Calu3 (cell line): ENCODE measurements around the gene SLC38A1. TPM values are rescaled to one million over a fixed set of nuclear protein-coding genes. Genes with fewer than 3 reads are reported as not detected.

Source experiments
- BruUV-seq: library from RNA; stranded (reverse); fragments of 400-500 nt; replicated peaks from 2 replicates; lab custom pipeline; 2021; lab: Mats Ljungman, UMichigan
- CTCF ChIA-PET: fragments of 300-600 bp; sonication (Branson Sonifier 250); formaldehyde crosslinking; loops from one replicate; lab custom pipeline; 2022; ENCODE audit warnings: antibody characterized with exemption; lab: Charles Lee
- DNase-seq: peaks from one replicate; pipeline ENCODE4 v3.0.0; 2022
- H3K27ac Mint-ChIP-seq: one replicate; pipeline ENCODE4 v1.8.0; 2022; ENCODE audit warnings: mixed read lengths; ENCODE audit not compliant: unreplicated experiment
- H3K27me3 Mint-ChIP-seq: one replicate; pipeline ENCODE4 v1.8.0; 2022; ENCODE audit warnings: mixed read lengths; ENCODE audit not compliant: unreplicated experiment
- H3K36me3 Mint-ChIP-seq: one replicate; pipeline ENCODE4 v1.8.0; 2022; ENCODE audit warnings: mild to moderate bottlenecking, moderate library complexity, mixed read lengths; ENCODE audit not compliant: insufficient read depth, unreplicated experiment
- H3K4me1 Mint-ChIP-seq: one replicate; pipeline ENCODE4 v1.8.0; 2022; ENCODE audit warnings: mild to moderate bottlenecking, low read depth, mixed read lengths; ENCODE audit not compliant: unreplicated experiment
- H3K4me3 Mint-ChIP-seq: one replicate; pipeline ENCODE4 v1.8.0; 2022; ENCODE audit warnings: mild to moderate bottlenecking, low read depth, moderate library complexity, mixed read lengths; ENCODE audit not compliant: unreplicated experiment
- H3K9me3 Mint-ChIP-seq: one replicate; pipeline ENCODE4 v1.8.0; 2022; ENCODE audit warnings: low read depth, mixed read lengths; ENCODE audit not compliant: unreplicated experiment
- intact Hi-C: fragments of 100-400 bp; cut with micrococcal nuclease; formaldehyde crosslinking; loops from one replicate; pipeline ENCODE4 v1.10.0; 2022; ENCODE audit not compliant: unreplicated experiment
- total RNA-seq: library from RNA; stranded (reverse); gene quantifications from 2 replicates; pipeline ENCODE4 v1.2.3, GENCODE V29; 2022
- TF ChIP-seq, protein P1 (sequence below): fragments of 200-600 bp; IDR thresholded peaks from one replicate; pipeline ENCODE4 v1.8.0; 2022; ENCODE audit warnings: antibody characterized with exemption; ENCODE audit not compliant: unreplicated experiment

SLC38A1 gene
- total RNA-seq, 1 experiment from 2014 or later = 132 TPM

DNA sequence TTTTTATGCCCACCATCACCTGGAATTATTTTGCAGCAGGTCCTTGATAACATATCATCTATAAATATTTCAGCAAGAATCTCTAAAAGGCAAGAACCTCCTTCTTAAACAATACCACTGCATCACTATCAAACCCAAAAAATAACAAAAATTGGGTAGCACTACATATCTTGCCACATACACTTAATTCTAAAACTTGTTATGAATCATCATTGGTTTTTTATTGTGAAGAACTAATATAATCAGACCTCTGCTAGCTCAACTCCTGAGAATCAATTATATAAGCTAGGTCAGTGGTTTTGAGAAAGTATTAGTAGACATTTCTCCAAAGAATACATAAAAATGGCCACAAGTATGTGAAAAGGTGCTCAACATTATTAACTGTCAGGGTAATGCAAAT, 23.8 kb downstream of the SLC38A1 start:
- intact Hi-C loops = no loop called here
- Mint-ChIP-seq H3K4me1 (peaks cover 36% of the 10 kb centered on the region), H3K9me3 (peaks cover 10% of the 10 kb centered on the region), H3K4me3 (no peak overlapping the region), H3K27ac (no peak overlapping the region), H3K27me3 (no peaks in the 10 kb centered on the region), H3K36me3 (peaks cover 27% of the 10 kb centered on the region)
- no TSS peak for BruUV-seq
- TF ChIP-seq, protein P1, sequence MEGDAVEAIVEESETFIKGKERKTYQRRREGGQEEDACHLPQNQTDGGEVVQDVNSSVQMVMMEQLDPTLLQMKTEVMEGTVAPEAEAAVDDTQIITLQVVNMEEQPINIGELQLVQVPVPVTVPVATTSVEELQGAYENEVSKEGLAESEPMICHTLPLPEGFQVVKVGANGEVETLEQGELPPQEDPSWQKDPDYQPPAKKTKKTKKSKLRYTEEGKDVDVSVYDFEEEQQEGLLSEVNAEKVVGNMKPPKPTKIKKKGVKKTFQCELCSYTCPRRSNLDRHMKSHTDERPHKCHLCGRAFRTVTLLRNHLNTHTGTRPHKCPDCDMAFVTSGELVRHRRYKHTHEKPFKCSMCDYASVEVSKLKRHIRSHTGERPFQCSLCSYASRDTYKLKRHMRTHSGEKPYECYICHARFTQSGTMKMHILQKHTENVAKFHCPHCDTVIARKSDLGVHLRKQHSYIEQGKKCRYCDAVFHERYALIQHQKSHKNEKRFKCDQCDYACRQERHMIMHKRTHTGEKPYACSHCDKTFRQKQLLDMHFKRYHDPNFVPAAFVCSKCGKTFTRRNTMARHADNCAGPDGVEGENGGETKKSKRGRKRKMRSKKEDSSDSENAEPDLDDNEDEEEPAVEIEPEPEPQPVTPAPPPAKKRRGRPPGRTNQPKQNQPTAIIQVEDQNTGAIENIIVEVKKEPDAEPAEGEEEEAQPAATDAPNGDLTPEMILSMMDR = no peak
- DNase-seq = no peak
- CTCF ChIA-PET = no interaction called here

DNA sequence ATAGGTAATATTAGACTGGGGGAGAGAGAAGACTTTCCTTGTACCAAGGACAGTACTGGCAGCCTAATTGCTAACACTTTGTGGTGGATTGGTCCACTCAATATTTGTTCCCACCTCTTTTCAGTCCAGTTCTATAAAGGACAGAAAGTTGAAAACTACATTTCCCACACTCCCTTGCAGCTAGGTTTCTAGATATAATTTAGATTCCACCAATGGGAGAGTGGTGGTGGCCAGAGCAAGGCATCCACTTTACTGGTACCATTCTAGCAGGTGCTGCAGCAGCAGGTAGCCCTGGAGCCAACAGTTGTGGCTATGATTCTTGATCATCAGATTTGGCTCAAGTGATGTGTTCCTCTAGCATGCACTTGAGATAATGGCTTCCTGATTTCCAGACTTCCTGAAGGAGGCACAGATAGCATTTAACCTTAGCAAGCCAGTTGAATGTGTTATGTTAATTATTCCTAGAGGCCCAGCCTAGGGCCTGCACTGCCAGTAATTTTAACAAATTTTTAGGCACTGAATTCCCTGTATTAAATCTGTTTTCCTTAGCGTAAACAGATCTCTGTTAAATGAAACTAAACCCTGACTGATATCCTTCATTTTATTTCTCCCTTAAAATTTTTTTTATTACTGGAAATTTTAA, 24.4 kb downstream of the SLC38A1 start:
- peak overlapping the region; percentile 15 for H3K27ac Mint-ChIP-seq

GRCh38 chr12:46242569-46242968, 26.3 kb downstream of the SLC38A1 start:
- peaks cover 24% of the 10 kb centered on the region for H3K36me3 Mint-ChIP-seq
- H3K27ac Mint-ChIP-seq = no peak overlapping the region
- TF ChIP-seq, protein P1 = no peak
- no TSS peak for BruUV-seq
- peaks cover 21% of the 10 kb centered on the region for H3K4me1 Mint-ChIP-seq
- intact Hi-C loops = no loop called here
- DNase-seq = no peak
- H3K27me3 Mint-ChIP-seq = no peaks in the 10 kb centered on the region
- H3K4me3 Mint-ChIP-seq = no peak overlapping the region
- CTCF ChIA-PET = no interaction called here
- H3K9me3 Mint-ChIP-seq = peaks cover 4% of the 10 kb centered on the region

More for the DNA sequence above, 24.4 kb downstream of the SLC38A1 start:
- Mint-ChIP-seq H3K27me3 (no peaks in the 10 kb centered on the region), H3K4me3 (no peak overlapping the region), H3K4me1 (peaks cover 33% of the 10 kb centered on the region), H3K9me3 (peaks cover 10% of the 10 kb centered on the region), H3K36me3 (peaks cover 27% of the 10 kb centered on the region)
- DNase-seq = no peak
- CTCF ChIA-PET = no interaction called here
- intact Hi-C loops = no loop called here
- no TSS peak for BruUV-seq
- TF ChIP-seq, protein P1 = no peak

DNA sequence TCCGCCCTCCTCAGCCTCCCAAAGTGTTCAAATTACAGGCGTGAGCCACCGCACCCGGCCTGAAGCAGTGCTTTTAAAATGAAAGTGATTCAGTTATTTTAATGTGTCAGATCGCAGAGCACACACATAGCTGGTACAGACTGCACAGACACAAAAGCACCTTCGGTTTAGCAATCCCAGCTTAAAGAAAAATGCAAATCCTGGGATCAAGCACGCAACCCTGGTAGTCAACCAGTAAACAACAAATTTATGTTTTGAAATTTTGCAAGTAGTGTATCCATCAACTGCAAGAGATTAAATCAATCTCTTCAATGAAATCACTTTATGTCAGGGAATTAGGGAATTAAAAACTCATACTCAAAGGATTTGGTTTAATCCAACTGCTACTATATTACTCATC, 28.4 kb downstream of the SLC38A1 start:
- Mint-ChIP-seq H3K27ac (no peak overlapping the region), H3K4me3 (no peak overlapping the region), H3K9me3 (peaks cover 4% of the 10 kb centered on the region), H3K4me1 (peaks cover 15% of the 10 kb centered on the region), H3K27me3 (no peaks in the 10 kb centered on the region), H3K36me3 (peaks cover 11% of the 10 kb centered on the region)
- DNase-seq = no peak
- intact Hi-C loops = no loop called here
- CTCF ChIA-PET = no interaction called here
- no TSS peak for BruUV-seq
- TF ChIP-seq, protein P1 = no peak
